Adrenal gland (tissue), 12 donors: ENCODE measurements around the gene TTF2. TPM values are rescaled to one million over a fixed set of nuclear protein-coding genes. Genes with fewer than 3 reads are reported as not detected.

ENCODE experiments used
- DNase-seq, 7 donors: peaks; one replicate each; pipeline ENCODE4 v3.0.0-alpha.2; 2019 to 2020
- H3K27ac ChIP-seq, 5 donors: fragments of 200-600 bp; sonication (generic) in 4 of 5; 1 replicate in 3 of 5; 2 replicates in 2 of 5; pipeline versions ENCODE4 v1.5.1 to v1.8.0; 2016 to 2020; ENCODE audit warnings: mild to moderate bottlenecking in 1 of 5
- H3K27me3 ChIP-seq: fragments of 200-600 bp; 2 replicates; pipeline ENCODE4 v1.8.0; 2021
- H3K36me3 ChIP-seq, 2 donors: fragments of 200-600 bp; replicated peaks in 1 of 2; 1 replicate in 1 of 2; 2 replicates in 1 of 2; pipeline versions ENCODE4 v1.5.1 to v1.8.0; 2018 to 2022
- H3K4me1 ChIP-seq, 2 donors: fragments of 200-600 bp; replicated peaks in 1 of 2; 1 replicate in 1 of 2; 2 replicates in 1 of 2; pipeline versions ENCODE4 v1.5.1 to v1.8.0; 2018 to 2021
- H3K4me3 ChIP-seq, 4 donors: fragments of 200-600 bp; sonication (generic) in 3 of 4; one replicate each; pipeline ENCODE4 v1.5.1; 2016 to 2018
- H3K9me3 ChIP-seq, 3 donors: fragments of 200-600 bp; sonication (generic) in 1 of 3; replicated peaks in 1 of 3; 1 replicate in 2 of 3; 2 replicates in 1 of 3; pipeline versions ENCODE4 v1.5.1 to v1.8.0; 2016 to 2021
- CTCF ChIP-seq, 6 experiments: fragments of 450-650 bp in 4 of 6; fragments of 200-600 bp in 2 of 6; sonication (generic) in 1 of 6; IDR thresholded peaks; 1 replicate in 5 of 6; 2 replicates in 1 of 6; pipeline versions ENCODE4 v1.5.1 to v1.8.0; 2016 to 2021; ENCODE audit warnings: antibody characterized with exemption in 6 of 6, mild to moderate bottlenecking in 2 of 6, moderate library complexity in 1 of 6
- POLR2A ChIP-seq, 2 donors: fragments of 450-650 bp; IDR thresholded peaks; one replicate each; pipeline ENCODE4 v1.6.1; 2017; ENCODE audit warnings: antibody characterized with exemption in 2 of 2, mild to moderate bottlenecking in 2 of 2, moderate library complexity in 1 of 2
- WGBS, 4 donors: extraction: QIAGEN DNeasy Blood & Tissue Kit in 2 of 4; methylation state at CpG; one replicate each; pipeline versions ENCODE4 v1.1.5 to v1.1.7; 2013 to 2017; 5-methylcytosine and 5-hydroxymethylcytosine counted together
- intact Hi-C, 2 donors: fragments of 100-400 bp; cut with DNase I; formaldehyde crosslinking; loops; one replicate each; pipeline versions ENCODE4 v1.14.1 to v1.15.0; 2022 to 2023
- polyA plus RNA-seq, 3 donors: library from polyadenylated mRNA; stranded (reverse); fragments of 200-250 nt in 2 of 3; fragments of 350-450 nt in 1 of 3; fragmentation: Illumina TruSeq in 1 of 3; extraction: RNeasy Lipid Tissue Mini Kit (QIAGEN cat#74804) in 1 of 3; gene quantifications; one replicate each; pipeline ENCODE4 v1.2.3, GENCODE V29; 2013 to 2014
- total RNA-seq, 9 donors: library from RNA; depleted of rRNA in 4 of 9; stranded (reverse); fragments of >200 nt in 4 of 9; fragments of 120-200 nt in 1 of 9; fragmentation: NEBNext Ultra II Directional in 1 of 9; extraction: Animal tissue kit (Norgen Biotek cat#: 25700) in 1 of 9; gene quantifications; one replicate each; pipeline versions ENCODE4 v1.1.0 to v1.2.4, GENCODE V29; 2013 to 2023
- donor health status: healthy with polysubstance abuse.
- donor health status: Bipolar disorder and iron deficiency.
- donor health status: DM: yes; HTN: yes; CAD: no.
- donor health status: DM: no; HTN: no; CAD: no.
- donor health status: DM: no; HTN: no; CAD: no.
- donor health status: DM: yes; HTN: yes; CAD: no.

TTF2 gene
- total and polyA plus RNA-seq, 12 donors: 3.5 to 28.2 (median 19.2) TPM

GRCh38 chr1:117033772-117034171, 26.4 kb upstream of the TTF2 start:
- TF ChIP-seq CTCF (IDR thresholded peaks at IDR 0.05) (no peak), POLR2A (IDR thresholded peaks at IDR 0.05) (no peak)
- H3K27ac ChIP-seq: no peak overlapping the region
- no peak for DNase-seq
- no peaks in the 10 kb centered on the region for H3K27me3 ChIP-seq
- H3K9me3 ChIP-seq: no peaks in the 10 kb centered on the region
- no peaks in the 10 kb centered on the region for H3K4me1 ChIP-seq
- H3K4me3 ChIP-seq: no peak overlapping the region
- intact Hi-C loops: no loop called here
- 65 to 79% (median 75%) methylated on average over 7 of the region's 7 CpGs for WGBS, 4 donors
- H3K36me3 ChIP-seq: no peaks in the 10 kb centered on the region

GRCh38 chr1:117034791-117035290, 25.3 kb upstream of the TTF2 start:
- 84 to 93% (median 88%) methylated on average over 7 of the region's 7 CpGs for WGBS, 4 donors

DNA sequence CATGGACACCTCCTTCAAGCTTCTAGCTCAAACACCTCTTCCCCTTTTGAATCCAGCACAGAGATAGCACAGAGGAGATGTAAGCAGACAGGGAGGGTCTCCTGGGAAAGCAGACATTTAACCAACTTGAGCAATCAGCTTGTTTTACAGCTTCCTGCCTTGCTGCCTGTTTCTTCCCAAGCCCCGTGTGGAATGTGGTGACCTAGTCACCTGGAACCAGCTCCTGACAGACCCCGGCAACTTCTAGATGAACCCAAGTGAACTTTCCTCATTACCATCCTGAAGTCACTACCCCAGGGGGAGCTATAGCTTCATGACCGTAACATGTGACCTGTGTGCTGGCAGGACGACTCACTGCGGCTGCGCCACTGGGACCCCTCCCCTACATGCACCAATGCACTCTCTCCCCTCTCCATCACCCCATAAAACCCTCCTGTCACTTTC, 24.1 kb upstream of the TTF2 start:
- DNase-seq: no peak
- Histone ChIP-seq H3K4me3 (no peak overlapping the region), H3K4me1 (no peaks in the 10 kb centered on the region), H3K9me3 (no peaks in the 10 kb centered on the region), H3K36me3 (no peaks in the 10 kb centered on the region), H3K27me3 (no peaks in the 10 kb centered on the region), H3K27ac (no peak overlapping the region)
- intact Hi-C loops: no loop called here
- WGBS, 4 donors: 61 to 78% (median 73%) methylated on average over 6 of the region's 6 CpGs
- TF ChIP-seq CTCF (IDR thresholded peaks at IDR 0.05) (no peak), POLR2A (IDR thresholded peaks at IDR 0.05) (no peak)

More at GRCh38 chr1:117034791-117035290, 25.3 kb upstream of the TTF2 start:
- Histone ChIP-seq H3K36me3 (no peaks in the 10 kb centered on the region), H3K9me3 (no peaks in the 10 kb centered on the region), H3K27me3 (no peaks in the 10 kb centered on the region), H3K4me3 (no peak overlapping the region), H3K27ac (no peak overlapping the region), H3K4me1 (no peaks in the 10 kb centered on the region)
- intact Hi-C loops: no loop called here
- DNase-seq: no peak
- TF ChIP-seq CTCF (IDR thresholded peaks at IDR 0.05): no peak
- TF ChIP-seq POLR2A (IDR thresholded peaks at IDR 0.05): no peak

DNA sequence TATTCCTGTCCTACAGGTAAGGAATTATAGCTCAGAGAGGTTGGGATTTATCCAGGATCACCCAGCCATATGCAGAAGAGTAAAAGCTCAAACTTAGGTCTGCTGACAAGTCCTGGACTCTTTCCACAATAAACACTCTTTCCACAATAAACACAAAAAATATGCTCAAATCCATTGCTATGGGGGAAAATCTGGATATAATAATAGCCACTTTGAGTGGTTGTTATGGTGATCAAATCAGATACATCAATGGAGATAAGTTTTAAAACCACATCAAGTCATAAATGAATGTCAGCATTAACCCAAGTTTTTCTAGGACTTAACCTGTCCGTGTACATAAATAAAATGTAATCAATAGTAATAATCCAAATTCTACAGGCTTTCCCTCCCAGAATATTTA, 22.3 kb upstream of the TTF2 start:
- DNase-seq: no peak
- Histone ChIP-seq H3K4me1 (no peaks in the 10 kb centered on the region), H3K27ac (no peak overlapping the region), H3K4me3 (no peak overlapping the region), H3K36me3 (no peaks in the 10 kb centered on the region), H3K27me3 (no peaks in the 10 kb centered on the region), H3K9me3 (no peaks in the 10 kb centered on the region)
- TF ChIP-seq CTCF (IDR thresholded peaks at IDR 0.05): no peak
- no peak for TF ChIP-seq POLR2A (IDR thresholded peaks at IDR 0.05)
- WGBS, 4 donors: 42 to 90% (median 82%) methylated on average over 1 of the region's 1 CpG
- intact Hi-C loops: no loop called here
